Neural cell (in vitro differentiated cells): ENCODE measurements around the gene OR51L1. TPM values are rescaled to one million over a fixed set of nuclear protein-coding genes. Genes with fewer than 3 reads are reported as not detected.

ENCODE experiments used
- H2AFZ ChIP-seq: fragments of 200-600, 300-800 bp; sonication (generic), shearing (Covaris generic); 2 replicates; pipeline ENCODE4 v1.6.0; 2014; ENCODE audit warnings: low read depth, mild to moderate bottlenecking, antibody characterized with exemption, low read length, moderate library complexity
- H3F3A ChIP-seq: fragments of 200-600 bp; shearing (Covaris generic); 2 replicates; pipeline ENCODE4 v1.6.1; 2016; ENCODE audit warnings: mild to moderate bottlenecking, moderate library complexity, mixed read lengths, antibody characterized with exemption, low read length; ENCODE audit not compliant: insufficient read depth, poor library complexity, severe bottlenecking
- H3K27ac ChIP-seq: fragments of 200-600, 300-800 bp; sonication (generic), shearing (Covaris generic); 2 replicates; pipeline ENCODE4 v1.5.1; 2014; ENCODE audit warnings: mild to moderate bottlenecking, low read length, moderate library complexity
- H3K27me3 ChIP-seq: fragments of 300-800, 200-600 bp; sonication (generic), shearing (Covaris generic); 2 replicates; pipeline ENCODE4 v1.6.0; 2014; ENCODE audit warnings: mild to moderate bottlenecking, low read depth, low read length, moderate library complexity; ENCODE audit not compliant: insufficient read depth
- H3K36me3 ChIP-seq: fragments of 300-800, 200-600 bp; sonication (generic), shearing (Covaris generic); 2 replicates; pipeline ENCODE4 v1.5.1; 2014; ENCODE audit warnings: mild to moderate bottlenecking, antibody characterized with exemption, low read length, moderate library complexity; ENCODE audit not compliant: insufficient read depth
- H3K4me2 ChIP-seq: fragments of 300-800, 200-600 bp; sonication (generic), shearing (Covaris generic); 2 replicates; pipeline ENCODE4 v1.6.0; 2014; ENCODE audit warnings: mild to moderate bottlenecking, low read length
- H3K4me3 ChIP-seq: fragments of 300-800, 200-600 bp; sonication (generic), shearing (Covaris generic); 2 replicates; pipeline ENCODE4 v1.5.1; 2014; ENCODE audit warnings: mild to moderate bottlenecking, low read length, moderate library complexity
- H3K79me2 ChIP-seq: fragments of 200-600 bp; shearing (Covaris generic); replicated peaks from 2 replicates; pipeline ENCODE4 v1.6.0; 2014; ENCODE audit warnings: mild to moderate bottlenecking, low read length, moderate library complexity; ENCODE audit not compliant: insufficient read depth
- H3K9ac ChIP-seq: fragments of 300-800, 200-600 bp; sonication (generic), shearing (Covaris generic); 2 replicates; pipeline ENCODE4 v1.6.1; 2016; ENCODE audit warnings: mild to moderate bottlenecking, low read length, mixed read lengths
- H3K9me2 ChIP-seq: fragments of 200-600 bp; shearing (Covaris generic); 2 replicates; pipeline ENCODE4 v1.6.1; 2016; ENCODE audit warnings: mild to moderate bottlenecking, low read length, mixed read lengths; ENCODE audit not compliant: insufficient read depth
- H3K9me3 ChIP-seq: fragments of 200-600, 300-800 bp; sonication (generic), shearing (Covaris generic); 2 replicates; pipeline ENCODE4 v1.6.1; 2016; ENCODE audit warnings: mild to moderate bottlenecking, mixed run types, low read length, moderate library complexity, mixed read lengths
- H4K20me1 ChIP-seq: fragments of 200-600 bp; shearing (Covaris generic); 2 replicates; pipeline ENCODE4 v1.6.1; 2016; ENCODE audit warnings: mild to moderate bottlenecking, mixed run types; ENCODE audit not compliant: insufficient read depth
- EP300 ChIP-seq: fragments of 450-650 bp; conservative IDR thresholded peaks from 2 replicates; pipeline ENCODE4 v1.6.1; 2014; ENCODE audit warnings: antibody characterized with exemption, mild to moderate bottlenecking, moderate library complexity; ENCODE audit not compliant: poor library complexity, severe bottlenecking
- EZH2 ChIP-seq: fragments of 200-600, 300-800 bp; shearing (Covaris generic), sonication (generic); IDR thresholded peaks from 2 replicates; pipeline ENCODE4 v1.6.1; 2014; ENCODE audit warnings: antibody characterized with exemption, low read length, borderline replicate concordance, mild to moderate bottlenecking; ENCODE audit not compliant: insufficient read depth, poor library complexity, severe bottlenecking
- MXI1 ChIP-seq: fragments of 450-650 bp; conservative IDR thresholded peaks from 2 replicates; pipeline ENCODE4 v1.6.1; 2014; ENCODE audit warnings: antibody characterized with exemption, mild to moderate bottlenecking; ENCODE audit not compliant: poor library complexity, severe bottlenecking
- POLR2AphosphoS5 ChIP-seq: IDR thresholded peaks from 2 replicates; pipeline ENCODE4 v1.6.1; 2012
- RAD21 ChIP-seq: fragments of 450-650 bp; conservative IDR thresholded peaks from 2 replicates; pipeline ENCODE4 v1.6.1; 2014; ENCODE audit warnings: antibody characterized with exemption, mild to moderate bottlenecking, moderate library complexity
- REST ChIP-seq: IDR thresholded peaks from 2 replicates; pipeline ENCODE4 v1.6.1; 2012; ENCODE audit warnings: borderline replicate concordance
- SMC3 ChIP-seq: fragments of 450-650 bp; conservative IDR thresholded peaks from 2 replicates; pipeline ENCODE4 v1.6.1; 2014; ENCODE audit warnings: antibody characterized with exemption, mild to moderate bottlenecking, moderate library complexity; ENCODE audit not compliant: poor library complexity
- TAF1 ChIP-seq: IDR thresholded peaks from 2 replicates; pipeline ENCODE4 v1.6.1; 2012; ENCODE audit warnings: low read depth
- polyA plus RNA-seq: library from polyadenylated mRNA; depleted of rRNA; stranded (reverse); fragments of >200 nt; gene quantifications from 2 replicates; pipeline ENCODE4 v1.2.3, GENCODE V29; 2014
- TF ChIP-seq, protein P1 (sequence below): fragments of 450-650 bp; IDR thresholded peaks from 2 replicates; pipeline ENCODE4 v1.5.1; 2014; ENCODE audit warnings: antibody characterized with exemption, mild to moderate bottlenecking, moderate library complexity; ENCODE audit not compliant: poor library complexity, severe bottlenecking

OR51L1 gene
- polyA plus RNA-seq, 1 donor from 2014 or later: not detected

DNA sequence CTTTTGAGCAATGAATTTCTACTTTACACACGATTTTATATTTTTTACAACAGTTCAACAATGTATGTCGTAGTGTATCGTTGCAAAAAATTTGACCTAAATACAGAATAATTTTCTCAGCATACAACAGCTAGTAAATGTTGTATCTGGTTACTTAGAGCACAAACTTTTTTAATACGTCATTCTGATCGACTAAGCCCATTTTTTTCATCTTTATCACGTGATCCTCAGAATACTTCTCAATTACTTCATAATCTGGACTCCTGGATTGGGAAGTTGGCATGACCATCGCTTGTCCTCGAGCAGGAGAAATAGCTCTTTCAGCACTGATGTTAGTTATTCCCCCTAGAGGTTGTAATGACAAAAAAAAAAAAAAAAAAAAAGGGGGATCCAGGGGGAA is 16.6 kb downstream of the OR51L1 start:
- Histone ChIP-seq H2AFZ (no peak overlapping the region), H3K36me3 (no peaks in the 10 kb centered on the region), H3K4me2 (no peak overlapping the region), H3K27me3 (no peaks in the 10 kb centered on the region), H3K9me3 (no peaks in the 10 kb centered on the region), H3K27ac (no peak overlapping the region), H3K9me2 (no peaks in the 10 kb centered on the region), H3K4me3 (no peak overlapping the region), H3K79me2 (no peaks in the 10 kb centered on the region), H4K20me1 (no peaks in the 10 kb centered on the region), H3F3A (no peaks in the 10 kb centered on the region), H3K9ac (no peak overlapping the region)
- TF ChIP-seq SMC3: no peak

- H4K20me1 ChIP-seq: no peaks in the 10 kb centered on the region
- H3K4me3 ChIP-seq: no peak overlapping the region
- H3K9ac ChIP-seq: no peak overlapping the region
- H3F3A ChIP-seq: no peaks in the 10 kb centered on the region
- H3K4me2 ChIP-seq: no peak overlapping the region
- H3K9me3 ChIP-seq: no peaks in the 10 kb centered on the region
- H3K36me3 ChIP-seq: no peaks in the 10 kb centered on the region
- no peaks in the 10 kb centered on the region for H3K9me2 ChIP-seq
- H3K27me3 ChIP-seq: no peaks in the 10 kb centered on the region
- TF ChIP-seq RAD21: no peak
- no peak for TF ChIP-seq REST
- no peak for TF ChIP-seq MXI1
- TF ChIP-seq, protein P1, sequence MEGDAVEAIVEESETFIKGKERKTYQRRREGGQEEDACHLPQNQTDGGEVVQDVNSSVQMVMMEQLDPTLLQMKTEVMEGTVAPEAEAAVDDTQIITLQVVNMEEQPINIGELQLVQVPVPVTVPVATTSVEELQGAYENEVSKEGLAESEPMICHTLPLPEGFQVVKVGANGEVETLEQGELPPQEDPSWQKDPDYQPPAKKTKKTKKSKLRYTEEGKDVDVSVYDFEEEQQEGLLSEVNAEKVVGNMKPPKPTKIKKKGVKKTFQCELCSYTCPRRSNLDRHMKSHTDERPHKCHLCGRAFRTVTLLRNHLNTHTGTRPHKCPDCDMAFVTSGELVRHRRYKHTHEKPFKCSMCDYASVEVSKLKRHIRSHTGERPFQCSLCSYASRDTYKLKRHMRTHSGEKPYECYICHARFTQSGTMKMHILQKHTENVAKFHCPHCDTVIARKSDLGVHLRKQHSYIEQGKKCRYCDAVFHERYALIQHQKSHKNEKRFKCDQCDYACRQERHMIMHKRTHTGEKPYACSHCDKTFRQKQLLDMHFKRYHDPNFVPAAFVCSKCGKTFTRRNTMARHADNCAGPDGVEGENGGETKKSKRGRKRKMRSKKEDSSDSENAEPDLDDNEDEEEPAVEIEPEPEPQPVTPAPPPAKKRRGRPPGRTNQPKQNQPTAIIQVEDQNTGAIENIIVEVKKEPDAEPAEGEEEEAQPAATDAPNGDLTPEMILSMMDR: no peak
- TF ChIP-seq POLR2AphosphoS5: no peak
- TF ChIP-seq EZH2: no peak
- no peak for TF ChIP-seq TAF1
- no peak for TF ChIP-seq SMC3
- no peak for TF ChIP-seq EP300
- H3K27ac ChIP-seq: no peak overlapping the region
- no peaks in the 10 kb centered on the region for H3K79me2 ChIP-seq
- no peak overlapping the region for H2AFZ ChIP-seq
Measured at GRCh38 chr11:5013012-5013411, 18.4 kb downstream of the OR51L1 start.

DNA sequence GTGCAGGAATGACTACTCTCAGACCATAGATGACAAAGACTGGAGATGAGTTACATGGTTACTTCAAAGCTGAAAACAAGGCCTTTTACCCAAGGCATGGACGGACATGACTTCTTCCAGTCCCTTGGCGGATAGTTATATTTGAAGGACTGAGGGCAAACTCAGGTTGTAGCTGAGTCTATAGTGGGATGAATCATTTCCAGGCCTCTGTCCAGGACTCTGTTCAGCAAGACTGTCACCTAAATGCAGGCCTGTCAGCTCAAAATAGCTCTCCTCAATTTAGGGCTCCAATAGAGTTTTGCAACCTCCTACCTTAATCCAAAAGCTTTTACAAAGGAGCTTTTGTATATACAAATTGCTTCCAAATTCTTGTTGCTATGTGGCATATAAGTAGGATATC is 27.3 kb downstream of the OR51L1 start:
- no peaks in the 10 kb centered on the region for H3K27me3 ChIP-seq
- H3K27ac ChIP-seq: no peak overlapping the region
- no peaks in the 10 kb centered on the region for H3K36me3 ChIP-seq
- H3K4me2 ChIP-seq: no peak overlapping the region
- H3F3A ChIP-seq: no peaks in the 10 kb centered on the region
- H3K9me3 ChIP-seq: no peaks in the 10 kb centered on the region
- TF ChIP-seq REST (no peak), TAF1 (no peak), EZH2 (no peak), MXI1 (no peak), POLR2AphosphoS5 (no peak), SMC3 (no peak), EP300 (no peak), RAD21 (no peak)
- TF ChIP-seq, protein P1: no peak
- H3K79me2 ChIP-seq: no peaks in the 10 kb centered on the region
- no peak overlapping the region for H3K9ac ChIP-seq
- no peaks in the 10 kb centered on the region for H3K9me2 ChIP-seq
- H4K20me1 ChIP-seq: no peaks in the 10 kb centered on the region
- no peak overlapping the region for H2AFZ ChIP-seq
- no peak overlapping the region for H3K4me3 ChIP-seq
